ENCODE results near the gene CATSPERZ. TPM values are rescaled to one million over a fixed set of nuclear protein-coding genes. Genes with fewer than 3 reads are reported as not detected.

CATSPERZ gene
- total RNA-seq = under 1 TPM in 1 of 6 donors, not detected in 5; 0.51 TPM
- 1 to 10 TPM in 1 of 2 donors, under 1 TPM in 1; 0.27 to 1.5 TPM for polyA plus RNA-seq

GRCh38 chr11:64299847-64300648, at the start of gene CATSPERZ:
Gene CATSPERZ (plus strand): TSS chr11:64300358. CDS start chr11:64300411, 53 bp downstream.
- DNase-seq (peak in 2 of 6 donors; percentile 60 to 79), FAIRE-seq (no peak), ATAC-seq (no peak)
- 7 to 8% methylated on average over 52 to 54 of the region's 54 CpGs for WGBS, 2 donors
- Histone ChIP-seq H3K4me3 (peak within 1 kb of the TSS; percentile 14 to 46 (median 30)), H3K27ac (no peak within 1 kb of the TSS), H3K9me3 (no peaks in the 10 kb centered on the region), H3K36me3 (no peaks in the 10 kb centered on the region), H3K27me3 (peaks cover 0 to 21% (median 9%) of the 10 kb centered on the region in 4 donors), H3K4me1 (peaks cover 10 to 24% (median 11%) of the 10 kb centered on the region in 3 donors)
- intact Hi-C loops (cut with DNase I) = loop anchor here in 2 of 3 donors (10.0 kb wide), 2 partner anchors 95 to 305 kb away; partner anchors contain the start of gene FERMT3 (in 1 of the 2)
- no peak for TF ChIP-seq CTCF (IDR thresholded peaks at IDR 0.05)

- H3K4me1 ChIP-seq = peaks cover 0 to 8% (median 4%) of the 10 kb centered on the region in 3 donors
- TF ChIP-seq CTCF (IDR thresholded peaks at IDR 0.05) = no peak
- H3K9me3 ChIP-seq = no peaks in the 10 kb centered on the region
- no peak for DNase-seq
- peak overlapping the region in 3 of 4 donors; percentile 20 to 90 (median 56) for H3K4me3 ChIP-seq
- no peak overlapping the region for H3K27ac ChIP-seq
- H3K36me3 ChIP-seq = no peaks in the 10 kb centered on the region
- ATAC-seq = no peak
- no peak for FAIRE-seq
- 25 to 27% methylated on average over 12 to 13 of the region's 13 CpGs for WGBS, 2 donors
- intact Hi-C loops (cut with DNase I) = no loop called here
- no peaks in the 10 kb centered on the region for H3K27me3 ChIP-seq
Measured at GRCh38 chr11:64250415-64251015, 49.6 kb upstream of the CATSPERZ start.

- ATAC-seq (peak; percentile 47 to 72 (median 70)), DNase-seq (peak in 5 of 6 donors; percentile 38 to 93 (median 73)), FAIRE-seq (no peak)
- Histone ChIP-seq H3K27me3 (no peaks in the 10 kb centered on the region), H3K36me3 (peaks cover 0 to 3% (median 0%) of the 10 kb centered on the region in 3 donors), H3K9me3 (no peaks in the 10 kb centered on the region), H3K4me1 (peaks cover 0 to 8% (median 4%) of the 10 kb centered on the region in 3 donors), H3K27ac (no peak within 1 kb of the TSS), H3K4me3 (peak within 1 kb of the TSS; percentile 56 to 90 (median 78))
- peak; percentile 55 to 75 (median 74) for TF ChIP-seq CTCF (IDR thresholded peaks at IDR 0.05)
- intact Hi-C loops (cut with DNase I) = no loop called here
- 1% methylated on average over 50 to 75 of the region's 75 CpGs for WGBS, 2 donors
Measured at GRCh38 chr11:64251016-64251752, 49.0 kb upstream of the CATSPERZ start, which contains the start of gene PLCB3. Gene PLCB3 (plus strand): TSS chr11:64251530. CDS start chr11:64251650, 120 bp downstream.

DNA sequence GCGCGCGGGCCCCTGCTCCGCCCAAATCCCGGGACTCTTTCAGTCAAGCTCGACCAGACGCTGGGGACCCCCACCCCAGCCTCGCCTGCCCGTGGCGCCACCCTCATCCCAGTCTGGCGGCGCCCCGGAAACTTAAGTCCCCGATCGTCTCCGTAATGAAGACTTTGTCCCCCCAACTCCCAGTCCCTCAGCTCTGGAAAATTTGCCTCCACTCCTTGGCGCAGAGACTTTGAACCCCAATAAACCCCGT, 48.5 kb upstream of the CATSPERZ start:
- DNase-seq (no peak), ATAC-seq (no peak), FAIRE-seq (no peak)
- Histone ChIP-seq H3K4me3 (peak overlapping the region; percentile 56 to 90 (median 78)), H3K36me3 (peaks cover 0 to 8% (median 0%) of the 10 kb centered on the region in 3 donors), H3K27ac (no peak overlapping the region), H3K27me3 (no peaks in the 10 kb centered on the region), H3K9me3 (no peaks in the 10 kb centered on the region), H3K4me1 (peaks cover 0 to 8% (median 4%) of the 10 kb centered on the region in 3 donors)
- no peak for TF ChIP-seq CTCF (IDR thresholded peaks at IDR 0.05)
- intact Hi-C loops (cut with DNase I) = no loop called here
- WGBS, 2 donors = 1 to 2% methylated on average over 18 of the region's 18 CpGs

Measured in pancreas (tissue), 10 donors.